Renal pelvis (tissue), 12 donors: ENCODE measurements around the gene NDC1. TPM values are rescaled to one million over a fixed set of nuclear protein-coding genes. Genes with fewer than 3 reads are reported as not detected.
A peak's percentile ranks its signal among the peaks of the same experiment; 100 is the strongest.
"Not testable (repeated sequence)": the region's sequence is repeated elsewhere in the genome, so short reads cannot be mapped to it uniquely, and the experiment has no call there.

ENCODE experiments used
- DNase-seq: peaks from one replicate; pipeline ENCODE4 v3.0.0-alpha.2; 2013
- long read RNA-seq, 16 experiments: transcript quantifications; one replicate each; lab custom pipeline, GENCODE V29; 2026
- polyA plus RNA-seq, 3 donors: library from polyadenylated mRNA; unstranded; fragments of 120-200 nt; gene quantifications; one replicate each; pipeline ENCODE4 v1.2.1, GENCODE V29; 2013; ENCODE audit not compliant: insufficient read length in 3 of 3

NDC1 gene, protein sequence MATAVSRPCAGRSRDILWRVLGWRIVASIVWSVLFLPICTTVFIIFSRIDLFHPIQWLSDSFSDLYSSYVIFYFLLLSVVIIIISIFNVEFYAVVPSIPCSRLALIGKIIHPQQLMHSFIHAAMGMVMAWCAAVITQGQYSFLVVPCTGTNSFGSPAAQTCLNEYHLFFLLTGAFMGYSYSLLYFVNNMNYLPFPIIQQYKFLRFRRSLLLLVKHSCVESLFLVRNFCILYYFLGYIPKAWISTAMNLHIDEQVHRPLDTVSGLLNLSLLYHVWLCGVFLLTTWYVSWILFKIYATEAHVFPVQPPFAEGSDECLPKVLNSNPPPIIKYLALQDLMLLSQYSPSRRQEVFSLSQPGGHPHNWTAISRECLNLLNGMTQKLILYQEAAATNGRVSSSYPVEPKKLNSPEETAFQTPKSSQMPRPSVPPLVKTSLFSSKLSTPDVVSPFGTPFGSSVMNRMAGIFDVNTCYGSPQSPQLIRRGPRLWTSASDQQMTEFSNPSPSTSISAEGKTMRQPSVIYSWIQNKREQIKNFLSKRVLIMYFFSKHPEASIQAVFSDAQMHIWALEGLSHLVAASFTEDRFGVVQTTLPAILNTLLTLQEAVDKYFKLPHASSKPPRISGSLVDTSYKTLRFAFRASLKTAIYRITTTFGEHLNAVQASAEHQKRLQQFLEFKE
- 10 to 100 TPM; 27.1 to 29.4 (median 28.4) TPM for polyA plus RNA-seq
- long read RNA-seq, donor 1, full-length matches to known transcripts = 8 of 8 reads
- long read RNA-seq, donor 1, partial matches to known transcripts = 0 of 8 reads
- long read RNA-seq, donor 1, other reads (novel, unspliced or antisense) = 0 of 8 reads
- long read RNA-seq, donor 2, full-length matches to known transcripts = 4 of 4 reads
- long read RNA-seq, donor 2, partial matches to known transcripts = 0 of 4 reads
- long read RNA-seq, donor 2, other reads (novel, unspliced or antisense) = 0 of 4 reads
- long read RNA-seq, donor 3, full-length matches to known transcripts = 1 of 1 reads
- long read RNA-seq, donor 3, partial matches to known transcripts = 0 of 1 reads
- long read RNA-seq, donor 3, other reads (novel, unspliced or antisense) = 0 of 1 reads
- long read RNA-seq, donor 4, full-length matches to known transcripts = 5 of 5 reads
- long read RNA-seq, donor 4, partial matches to known transcripts = 0 of 5 reads
- long read RNA-seq, donor 4, other reads (novel, unspliced or antisense) = 0 of 5 reads
- long read RNA-seq, donor 5, full-length matches to known transcripts = 5 of 5 reads
- long read RNA-seq, donor 5, partial matches to known transcripts = 0 of 5 reads
- long read RNA-seq, donor 5, other reads (novel, unspliced or antisense) = 0 of 5 reads
- long read RNA-seq, donor 6, full-length matches to known transcripts = 1 of 1 reads
- long read RNA-seq, donor 6, partial matches to known transcripts = 0 of 1 reads
- long read RNA-seq, donor 6, other reads (novel, unspliced or antisense) = 0 of 1 reads
- long read RNA-seq, donor 7, full-length matches to known transcripts = 4 of 4 reads
- long read RNA-seq, donor 7, partial matches to known transcripts = 0 of 4 reads
- long read RNA-seq, donor 7, other reads (novel, unspliced or antisense) = 0 of 4 reads
- long read RNA-seq, donor 8, full-length matches to known transcripts = 2 of 2 reads
- long read RNA-seq, donor 8, partial matches to known transcripts = 0 of 2 reads
- long read RNA-seq, donor 8, other reads (novel, unspliced or antisense) = 0 of 2 reads
- long read RNA-seq, donor 9, full-length matches to known transcripts = 3 of 3 reads
- long read RNA-seq, donor 9, partial matches to known transcripts = 0 of 3 reads
- long read RNA-seq, donor 9, other reads (novel, unspliced or antisense) = 0 of 3 reads
- long read RNA-seq, donor 10, full-length matches to known transcripts = 5 of 11 reads
- long read RNA-seq, donor 10, partial matches to known transcripts = 6 of 11 reads
- long read RNA-seq, donor 10, other reads (novel, unspliced or antisense) = 0 of 11 reads
- long read RNA-seq, donor 11, full-length matches to known transcripts = 2 of 2 reads
- long read RNA-seq, donor 11, partial matches to known transcripts = 0 of 2 reads
- long read RNA-seq, donor 11, other reads (novel, unspliced or antisense) = 0 of 2 reads
- long read RNA-seq, donor 12, full-length matches to known transcripts = 6 of 6 reads
- long read RNA-seq, donor 12, partial matches to known transcripts = 0 of 6 reads
- long read RNA-seq, donor 12, other reads (novel, unspliced or antisense) = 0 of 6 reads
- long read RNA-seq, donor 13 = 0 reads
- long read RNA-seq, donor 14 = 0 reads
- long read RNA-seq, donor 15, full-length matches to known transcripts = 2 of 2 reads
- long read RNA-seq, donor 15, partial matches to known transcripts = 0 of 2 reads
- long read RNA-seq, donor 15, other reads (novel, unspliced or antisense) = 0 of 2 reads
- long read RNA-seq, donor 16, full-length matches to known transcripts = 4 of 9 reads
- long read RNA-seq, donor 16, partial matches to known transcripts = 5 of 9 reads
- long read RNA-seq, donor 16, other reads (novel, unspliced or antisense) = 0 of 9 reads

- peak; percentile 97 for DNase-seq
Measured at GRCh38 chr1:53837924-53838653, at the start of gene NDC1. Gene NDC1 (minus strand): TSS chr1:53838296. CDS start chr1:53838261, 35 bp downstream.

DNA sequence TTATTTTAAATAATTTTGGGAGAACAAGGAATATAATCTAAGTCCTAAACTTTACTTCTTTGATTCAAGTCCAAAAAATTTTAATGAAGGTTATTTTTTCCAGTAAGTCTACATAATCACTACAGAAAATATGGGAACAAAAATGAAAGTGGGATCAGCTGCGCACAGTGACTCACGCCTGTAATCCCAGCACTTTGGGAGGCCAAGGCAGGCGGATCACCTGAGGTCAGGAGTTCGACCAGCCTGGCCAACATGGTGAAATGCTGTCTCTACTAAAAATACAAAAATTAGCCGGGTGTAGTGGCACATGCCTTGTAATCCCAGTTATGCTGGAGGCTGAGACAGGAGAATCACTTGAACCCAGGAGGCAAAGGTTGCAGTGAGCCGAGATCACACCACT is 45.5 kb upstream of the NDC1 start:
- not testable (repeated sequence) for DNase-seq

GRCh38 chr1:53881853-53882252 is 43.8 kb upstream of the NDC1 start:
- DNase-seq = not testable (repeated sequence)

DNA sequence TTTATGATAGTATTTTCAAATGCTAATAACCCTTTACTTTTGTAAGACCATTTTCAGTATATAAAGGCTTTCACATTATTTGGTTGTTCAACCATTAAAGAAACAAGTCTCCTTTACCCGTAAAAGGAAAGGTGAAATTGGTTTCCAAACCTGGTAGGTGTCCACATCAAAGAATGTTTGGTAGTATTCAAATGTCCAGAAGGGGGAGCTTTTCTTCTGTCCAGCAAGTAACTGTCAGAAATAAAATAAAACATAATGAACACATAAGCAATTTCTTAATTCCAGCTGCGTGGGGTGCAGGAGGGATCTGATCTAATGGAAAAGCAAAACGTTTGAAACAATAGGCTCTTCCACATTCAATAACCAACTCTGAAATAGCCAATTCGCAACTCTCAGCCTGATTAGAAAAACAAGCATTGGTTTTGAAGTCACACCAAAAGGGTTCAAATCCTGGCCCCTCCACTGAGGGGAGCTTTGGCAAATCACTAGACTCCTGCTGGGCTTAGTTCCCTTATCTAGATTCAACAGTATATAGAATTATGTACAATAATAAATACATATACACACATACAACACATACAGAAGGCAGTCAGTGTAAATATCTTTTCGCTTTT is 40.5 kb upstream of the NDC1 start:
- DNase-seq = no peak

- DNase-seq = not testable (repeated sequence)
Measured at GRCh38 chr1:53875150-53875549, 37.1 kb upstream of the NDC1 start.

- no peak for DNase-seq
Measured at GRCh38 chr1:53871773-53872484, 33.8 kb upstream of the NDC1 start.

- DNase-seq = no peak
Measured at GRCh38 chr1:53871221-53871620, 33.1 kb upstream of the NDC1 start.

- no peak for DNase-seq
Measured at GRCh38 chr1:53869454-53870117, 31.5 kb upstream of the NDC1 start.

GRCh38 chr1:53868565-53868964 is 30.5 kb upstream of the NDC1 start:
- no peak for DNase-seq

- DNase-seq = no peak
Measured at GRCh38 chr1:53862507-53862906, 24.4 kb upstream of the NDC1 start.

- DNase-seq = peak; percentile 45
Measured at GRCh38 chr1:53860967-53861411, 22.9 kb upstream of the NDC1 start.

- peak; percentile 21 for DNase-seq
Measured at GRCh38 chr1:53851571-53852285, 13.6 kb upstream of the NDC1 start.

GRCh38 chr1:53850082-53850673 is 12.1 kb upstream of the NDC1 start:
- DNase-seq = no peak

GRCh38 chr1:53847980-53848379 is 9.9 kb upstream of the NDC1 start:
- DNase-seq = no peak

DNA sequence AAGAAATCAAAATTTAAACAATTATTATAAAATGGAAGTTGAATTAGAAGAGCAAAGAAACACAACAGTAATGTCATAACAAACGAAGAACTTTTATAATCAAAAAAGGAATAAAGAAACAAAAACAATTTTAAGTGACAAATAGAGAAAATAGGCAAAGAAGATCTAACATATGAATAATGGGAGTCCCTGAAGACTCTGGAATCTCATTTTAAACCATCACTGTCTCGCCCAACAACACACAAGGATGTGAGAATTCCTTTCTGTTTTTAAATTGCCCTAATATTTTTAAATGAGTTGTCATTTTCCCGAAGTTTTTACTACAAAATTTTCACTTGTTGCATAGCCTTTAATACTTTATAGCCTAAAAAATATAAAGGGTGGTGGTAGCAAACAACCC is 4.3 kb upstream of the NDC1 start:
- no peak for DNase-seq

GRCh38 chr1:53838654-53838974 is 518 bp upstream of the NDC1 start:
- DNase-seq = no peak
